ENCODE results near the gene SAMD4B.
"Not testable (repeated sequence)": the region's sequence is repeated elsewhere in the genome, so short reads cannot be mapped to it uniquely, and the experiment has no call there.

SAMD4B gene

DNA sequence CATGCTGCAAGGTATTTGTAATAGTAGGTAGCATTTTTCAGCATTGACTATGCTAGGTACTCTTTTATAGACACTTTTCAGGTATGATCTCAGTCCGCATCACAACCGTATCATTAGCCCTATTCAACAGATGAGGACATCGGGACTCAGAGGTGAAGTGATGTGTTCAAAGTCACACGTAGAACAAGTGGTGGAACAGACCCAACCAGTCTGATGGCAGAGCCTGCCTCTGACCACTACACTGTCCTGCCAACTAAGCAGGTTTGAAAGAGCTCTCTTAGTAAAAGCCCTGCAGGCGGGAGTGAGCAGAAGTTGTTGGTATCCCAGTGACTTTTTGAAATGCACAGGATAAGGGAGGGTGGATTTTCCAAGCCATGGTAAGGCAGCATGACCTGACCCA lies 28.5 kb downstream of the SAMD4B start:
- no peak for DNase-seq

DNA sequence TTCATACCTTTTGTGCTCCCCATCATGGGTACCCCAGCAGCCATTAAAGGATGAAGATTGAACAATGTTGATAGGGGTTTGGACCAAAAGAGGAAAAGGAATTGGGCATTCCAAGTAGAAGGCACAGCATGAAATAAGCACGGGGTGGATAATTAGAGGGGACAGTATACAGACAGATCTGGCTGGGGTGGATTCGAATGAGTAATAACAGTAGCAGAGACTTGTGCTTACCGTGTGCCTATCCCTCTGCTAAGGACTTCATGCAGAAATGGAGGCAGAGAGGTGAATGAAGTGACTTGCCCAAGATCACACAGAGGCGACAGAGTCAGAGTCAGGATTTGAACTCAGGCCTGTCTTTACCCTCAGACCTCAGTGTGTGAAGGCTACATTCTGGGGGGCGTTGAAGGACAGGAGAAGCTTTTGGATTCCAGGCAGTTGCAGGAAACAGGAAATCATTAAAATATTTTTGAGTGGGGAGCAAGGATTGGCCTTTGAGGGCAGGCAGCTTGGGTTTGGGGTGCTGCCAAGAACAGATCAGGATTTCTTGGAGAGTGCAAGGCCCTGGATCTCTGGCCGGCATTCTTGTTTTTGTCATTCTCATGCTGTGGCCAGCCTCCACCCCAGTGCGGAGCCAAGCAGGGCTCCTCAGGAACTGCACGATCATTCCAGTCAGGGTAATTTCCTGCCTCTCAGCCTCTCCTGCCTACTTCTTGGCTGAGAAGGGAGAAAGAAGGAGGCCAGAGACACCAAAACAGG lies 30.0 kb downstream of the SAMD4B start:
- DNase-seq = no peak

DNA sequence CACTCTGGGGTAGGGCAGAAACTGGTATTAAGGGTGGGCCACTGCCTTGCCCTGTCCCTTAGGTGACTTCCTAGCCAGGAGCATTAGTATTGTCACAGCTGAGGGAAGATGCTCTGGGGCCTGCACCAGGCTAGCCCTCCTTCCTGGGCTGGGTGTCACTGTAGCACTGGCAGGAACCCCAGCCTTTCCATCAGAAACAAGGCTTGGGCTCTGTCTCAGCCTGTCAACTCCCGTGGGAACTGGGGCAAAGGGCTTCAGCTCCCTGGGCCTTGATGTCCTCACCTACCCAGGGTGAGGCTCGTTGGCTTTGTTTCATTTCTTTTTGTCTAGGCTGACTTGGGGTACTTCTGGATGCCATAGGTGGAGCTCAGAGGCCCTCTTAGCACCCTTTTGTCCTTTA lies 30.7 kb downstream of the SAMD4B start:
- DNase-seq = no peak

DNA sequence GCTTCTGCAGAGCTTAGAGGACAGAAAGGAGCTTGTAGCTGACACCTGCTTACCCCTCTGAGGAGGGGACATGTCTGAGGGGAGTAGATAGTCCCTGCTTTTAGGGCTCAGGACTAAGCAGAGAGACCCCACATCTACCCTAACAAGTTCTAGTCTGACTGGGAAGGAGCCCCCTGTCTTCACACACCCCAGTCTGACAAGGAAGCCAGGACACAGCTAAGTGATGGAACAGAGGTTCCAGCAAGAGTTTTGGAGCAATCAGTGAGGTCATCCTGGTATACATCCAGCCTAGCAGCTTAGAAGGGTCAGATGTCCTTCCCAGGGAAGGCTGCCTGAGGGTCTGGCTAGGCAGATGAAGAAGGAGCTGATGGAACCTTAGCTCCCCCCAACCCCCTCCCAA lies 33.7 kb downstream of the SAMD4B start:
- no peak for DNase-seq

DNA sequence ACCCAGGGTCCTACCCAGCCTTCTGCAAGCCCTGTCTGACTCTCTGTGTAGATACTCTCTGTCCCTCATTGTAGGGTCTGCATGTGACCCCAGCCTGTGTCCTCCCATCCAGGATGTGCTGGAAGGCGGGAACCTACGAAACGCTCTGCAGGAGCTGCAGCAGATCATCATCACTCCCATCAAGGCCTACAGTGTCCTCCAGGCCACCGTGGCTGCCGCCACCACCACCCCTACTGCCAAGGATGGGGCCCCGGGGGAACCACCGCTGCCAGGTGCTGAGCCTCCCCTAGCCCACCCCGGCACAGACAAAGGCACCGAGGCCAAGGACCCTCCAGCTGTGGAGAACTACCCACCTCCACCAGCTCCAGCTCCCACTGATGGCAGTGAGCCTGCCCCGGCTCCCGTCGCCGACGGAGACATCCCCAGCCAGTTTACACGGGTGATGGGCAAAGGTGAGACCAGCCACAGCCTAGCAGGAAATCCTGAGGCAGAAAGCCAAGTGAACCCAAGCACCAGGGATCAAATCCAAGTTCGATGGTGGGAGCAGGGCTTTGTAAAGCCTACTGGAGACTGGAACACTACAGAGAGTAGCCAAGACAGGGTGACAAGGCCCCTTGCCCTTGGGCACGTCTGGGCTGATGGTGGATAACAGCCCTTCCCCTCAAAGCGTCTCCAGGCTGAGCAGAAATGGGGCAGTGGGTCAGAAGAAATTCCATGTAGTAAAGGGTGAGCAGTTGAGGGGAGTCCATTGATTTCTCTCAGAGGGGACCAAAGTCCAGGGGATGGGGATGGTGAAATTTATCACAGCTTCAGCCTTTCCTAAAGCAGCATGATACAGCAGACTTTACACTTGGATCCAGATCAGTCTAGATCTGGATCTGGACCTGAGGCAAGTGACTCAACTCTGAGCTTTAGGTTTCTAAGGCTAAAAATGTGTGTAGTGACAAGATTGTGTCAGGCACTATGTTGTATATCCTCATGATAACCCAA lies 35.4 kb downstream of the SAMD4B start:
- no peak for DNase-seq

DNA sequence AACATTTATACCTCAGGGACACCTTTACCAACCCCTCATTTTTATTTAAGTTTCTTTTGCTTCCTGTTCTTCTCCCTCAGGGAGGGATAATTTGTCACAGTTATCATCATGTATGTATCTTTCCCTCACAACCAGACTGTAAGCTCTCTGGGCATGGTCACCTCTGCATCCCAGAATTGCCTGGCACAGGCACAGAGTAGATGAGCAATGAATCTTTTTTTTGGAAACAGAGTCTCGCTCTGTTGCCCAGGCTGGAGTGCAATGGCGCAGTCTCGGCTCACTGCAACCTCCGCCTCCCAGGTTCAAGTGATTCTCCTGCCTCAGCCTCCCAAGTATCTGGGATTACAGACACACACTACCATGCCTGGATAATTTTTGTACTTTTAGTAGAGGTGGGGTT lies 37.1 kb downstream of the SAMD4B start:
- DNase-seq = not testable (repeated sequence)

DNA sequence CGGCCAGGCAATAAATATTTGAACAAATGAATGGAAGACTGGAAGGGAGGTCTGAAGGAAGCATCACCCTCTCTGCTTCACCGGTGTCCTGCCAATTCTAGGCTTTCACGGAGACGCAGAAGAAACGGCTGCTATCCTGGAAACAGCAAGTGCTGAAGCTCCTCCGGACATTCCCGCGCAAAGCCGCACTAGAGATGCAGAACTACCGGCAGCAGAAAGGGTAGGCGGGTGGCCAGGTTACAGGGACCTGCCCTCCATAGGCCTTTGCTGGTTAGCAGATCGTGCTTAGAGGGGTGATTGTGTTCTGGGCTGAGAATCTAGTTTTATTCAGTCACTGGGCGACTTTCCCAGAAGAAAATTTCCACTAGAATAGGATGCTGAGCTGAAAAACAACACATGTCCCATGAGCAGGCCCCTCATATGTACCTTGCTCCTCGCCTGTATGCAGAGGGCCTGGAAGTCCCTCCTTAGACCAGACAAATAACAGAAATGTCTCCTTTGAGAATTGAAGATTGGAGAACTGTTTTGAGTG lies 37.7 kb downstream of the SAMD4B start:
- no peak for DNase-seq

DNA sequence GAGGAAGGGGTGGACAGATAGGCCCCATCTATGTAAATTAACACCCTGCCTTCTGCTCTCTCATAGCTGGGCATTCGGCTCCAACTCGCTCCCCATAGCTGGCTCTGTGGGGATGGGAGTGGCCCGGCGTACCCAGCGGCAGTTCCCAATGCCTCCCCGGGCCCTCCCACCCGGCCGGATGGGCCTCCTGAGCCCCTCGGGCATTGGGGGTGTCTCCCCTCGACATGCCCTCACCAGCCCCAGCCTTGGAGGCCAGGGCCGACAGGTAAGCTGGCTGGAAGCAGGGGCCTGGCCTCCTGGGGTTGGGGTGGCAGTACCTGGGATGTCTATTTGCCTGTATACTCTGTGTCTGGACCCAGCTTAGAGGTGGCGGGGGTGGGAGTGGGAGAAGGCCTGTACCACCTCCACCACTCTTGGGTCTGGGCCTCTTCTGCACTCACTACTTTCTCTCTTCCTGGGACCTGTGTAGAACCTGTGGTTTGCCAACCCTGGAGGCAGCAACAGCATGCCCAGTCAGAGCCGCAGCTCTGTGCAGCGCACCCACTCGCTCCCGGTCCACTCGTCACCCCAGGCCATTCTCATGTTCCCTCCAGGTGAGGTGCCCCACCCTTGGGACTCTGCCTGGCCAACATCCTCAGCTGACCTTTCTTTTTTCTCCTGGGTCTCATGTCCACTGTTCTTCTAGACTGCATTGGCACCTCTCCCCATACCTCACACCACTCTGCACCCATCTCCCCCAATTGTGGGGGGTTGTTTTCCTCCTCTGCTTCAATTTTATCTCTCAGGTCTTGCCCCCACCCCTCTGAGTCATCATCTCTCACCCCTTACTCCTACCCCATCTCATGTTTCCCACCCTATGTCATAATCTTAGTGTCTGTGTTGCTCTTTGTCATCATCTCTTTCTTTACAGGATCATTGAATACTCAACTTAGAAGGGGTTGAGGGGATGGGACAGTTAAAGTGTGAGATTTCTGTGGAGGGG lies 38.6 kb downstream of the SAMD4B start:
- DNase-seq = no peak

DNA sequence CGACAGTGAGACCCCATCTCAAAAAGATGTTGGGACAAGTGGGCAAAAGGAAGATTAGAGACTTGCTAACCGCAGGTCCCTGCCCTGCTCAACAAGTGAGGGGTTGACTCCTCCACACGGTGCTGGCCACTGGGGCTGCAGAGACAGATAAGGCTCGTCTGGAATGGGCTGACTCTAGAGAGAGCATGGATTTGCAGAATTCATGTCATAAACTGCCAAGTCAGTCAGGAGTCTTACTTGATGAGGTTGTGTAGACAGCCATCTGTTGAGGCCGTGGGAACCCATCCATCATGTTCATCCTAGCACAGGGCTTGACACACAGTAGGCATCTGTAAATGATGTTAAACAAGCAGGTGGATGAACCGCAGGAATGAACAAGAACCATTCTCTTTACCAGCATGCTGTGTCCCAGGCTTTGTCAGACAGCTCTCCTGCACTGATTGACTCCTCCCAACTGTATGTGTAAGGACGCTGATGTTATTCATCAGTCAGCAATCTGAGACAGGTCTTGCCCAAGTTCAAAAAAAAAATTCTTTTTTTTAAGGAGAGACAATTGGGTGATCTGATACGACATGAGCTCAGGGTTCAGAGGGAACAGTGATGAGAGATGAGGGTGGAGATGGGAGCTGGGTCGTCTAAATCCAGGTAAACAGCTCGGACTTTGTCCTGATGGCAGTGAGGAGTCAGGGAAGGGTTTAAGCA lies 39.8 kb downstream of the SAMD4B start:
- no peak for DNase-seq

DNA sequence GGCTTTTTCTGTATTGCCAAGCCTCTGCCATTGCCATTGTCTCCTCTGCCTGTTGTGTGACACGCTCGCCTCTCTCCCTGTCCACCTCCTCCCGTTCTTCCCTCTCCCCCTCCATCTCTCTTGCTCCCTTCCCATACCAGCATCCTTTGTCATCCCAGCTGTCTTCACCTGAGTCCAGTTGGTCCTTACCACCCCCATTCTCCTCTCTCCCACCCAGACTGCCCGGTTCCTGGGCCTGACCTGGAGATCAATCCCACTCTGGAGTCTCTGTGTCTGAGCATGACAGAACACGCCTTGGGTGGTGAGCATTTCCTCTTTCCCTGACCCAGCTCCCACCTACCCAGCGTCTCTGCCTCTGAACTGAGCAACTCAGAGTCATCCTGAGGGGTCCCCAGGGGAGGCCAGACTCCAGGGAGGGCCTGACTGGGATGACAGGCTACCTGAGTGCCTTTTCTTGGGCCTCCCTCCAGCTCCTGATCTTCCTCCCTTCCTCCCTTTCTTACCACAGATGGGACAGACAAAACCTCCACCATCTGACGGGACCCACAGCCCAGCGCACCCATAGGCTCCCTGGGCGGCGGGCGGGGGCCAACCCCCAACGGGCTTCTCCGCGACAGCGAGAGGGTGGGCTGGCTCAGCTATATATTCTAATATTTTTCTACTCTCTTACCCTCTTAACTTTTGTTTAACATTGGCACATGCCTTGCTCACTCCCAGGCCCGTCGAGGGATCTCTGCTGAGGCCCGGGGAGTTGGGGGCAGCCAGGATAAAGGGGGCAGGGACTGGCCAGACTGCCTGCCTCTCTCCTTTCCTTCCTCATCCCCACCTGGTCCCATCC lies 41.0 kb downstream of the SAMD4B start:
- DNase-seq = no peak

DNA sequence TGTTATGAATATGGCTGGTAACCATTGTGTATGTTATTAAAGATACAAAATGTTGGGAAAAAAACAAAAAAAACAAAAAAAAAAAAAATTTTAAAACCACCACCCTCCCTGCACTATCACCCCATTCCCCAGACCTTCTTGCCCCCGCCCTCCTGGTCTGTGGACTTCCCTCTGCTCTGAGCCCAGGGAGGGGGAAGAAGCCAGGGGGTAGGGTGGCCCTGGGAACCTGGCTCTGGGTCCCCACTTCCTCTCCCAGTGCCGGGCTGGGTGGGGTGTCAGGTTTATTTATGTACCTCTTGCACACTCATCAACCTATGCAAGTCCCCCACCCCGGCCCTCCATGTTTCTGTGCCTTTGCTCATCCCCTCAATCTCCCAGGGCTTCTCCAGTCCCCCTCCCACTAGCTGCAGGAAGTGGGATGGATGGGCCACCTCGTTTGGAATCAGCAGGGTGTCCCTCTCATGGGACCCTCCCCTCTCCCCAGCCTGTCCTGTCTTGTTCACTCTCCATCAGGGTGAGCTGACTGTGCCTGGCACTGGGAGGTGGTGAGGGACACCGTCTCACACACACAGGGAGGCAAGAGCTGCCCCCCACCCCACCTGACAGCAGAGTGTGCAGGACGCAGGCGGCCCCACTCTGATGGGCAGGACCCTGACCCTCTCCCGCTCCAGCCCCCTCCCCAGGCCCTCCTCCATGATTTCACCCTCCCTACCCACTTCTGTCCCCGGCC lies 42.8 kb downstream of the SAMD4B start:
- no peak for DNase-seq

DNA sequence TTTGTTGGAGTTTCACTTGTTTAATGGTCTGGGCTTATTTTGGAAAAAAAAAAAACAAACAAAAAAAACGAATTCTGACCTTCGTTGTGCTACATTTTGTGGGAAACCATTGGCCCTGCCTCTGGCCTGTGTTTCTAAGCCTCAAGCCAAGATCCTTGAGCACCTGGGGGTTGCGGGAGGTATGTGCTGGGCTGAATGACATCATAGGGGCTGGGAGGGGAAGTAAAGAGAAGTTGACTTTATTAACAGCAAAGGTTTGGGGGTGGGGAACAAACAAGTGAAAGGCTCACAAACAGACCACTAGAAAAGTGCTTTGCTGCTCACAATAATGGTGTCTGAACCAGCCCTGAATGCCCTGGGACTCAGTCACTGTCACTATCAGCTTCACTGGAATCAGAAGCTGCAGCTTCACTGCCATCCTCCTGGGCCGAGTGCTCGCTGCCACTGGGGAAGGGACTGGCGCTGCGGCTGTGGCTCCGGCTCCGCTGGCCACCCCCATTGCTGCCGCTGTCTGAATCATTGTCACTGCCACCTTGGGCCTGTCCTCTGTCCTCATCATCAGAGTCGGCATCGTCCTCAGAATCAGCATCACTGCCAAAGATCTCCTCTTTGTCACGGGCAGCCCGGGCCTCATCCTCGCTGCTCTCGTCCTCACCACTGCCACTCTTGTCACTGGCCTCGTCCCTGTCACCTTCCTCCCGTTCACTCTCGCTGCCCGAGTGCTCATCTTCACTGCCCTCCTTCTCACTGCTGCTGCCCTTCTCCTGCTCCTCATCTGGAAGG lies 43.6 kb downstream of the SAMD4B start:
- DNase-seq = no peak

DNA sequence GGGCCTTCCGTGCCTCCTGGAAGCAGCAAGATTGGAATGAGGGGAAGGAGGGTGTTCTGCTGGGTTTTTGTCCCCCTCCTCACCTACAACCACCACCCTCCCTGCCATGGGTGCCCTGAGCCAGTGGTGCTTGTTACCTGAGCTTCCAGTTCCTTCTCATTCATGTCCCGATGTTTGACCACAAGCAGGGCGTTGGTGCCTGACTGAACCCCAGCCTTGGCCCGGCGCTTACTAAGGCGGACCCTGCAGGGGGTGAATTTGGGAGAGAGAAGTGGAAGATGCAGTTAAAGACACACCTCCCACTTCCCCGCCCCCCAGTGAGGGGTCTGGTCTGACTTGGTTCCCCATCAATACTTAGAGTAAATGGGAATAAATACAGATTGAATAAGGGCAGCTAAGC lies 44.3 kb downstream of the SAMD4B start:
- no peak for DNase-seq

DNA sequence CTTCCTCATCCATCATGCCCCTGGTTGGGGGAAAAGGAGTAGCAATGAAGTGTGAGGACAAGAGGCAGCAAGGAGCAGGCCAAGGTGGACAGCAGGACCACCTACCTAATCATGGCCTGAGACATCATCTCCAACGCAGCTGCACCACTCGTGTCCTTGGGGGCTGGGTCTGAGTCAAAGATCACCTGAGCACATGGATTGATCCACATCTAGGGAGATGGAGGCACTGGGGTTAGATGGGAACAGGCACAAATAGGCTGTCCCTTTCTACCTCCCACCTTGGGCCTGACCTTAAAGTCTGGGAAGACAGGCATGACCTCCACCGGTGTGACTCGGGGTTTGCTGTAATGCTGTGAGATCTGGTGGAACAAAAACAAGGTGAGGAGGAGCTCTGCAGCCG lies 46.4 kb downstream of the SAMD4B start:
- DNase-seq = no peak

DNA sequence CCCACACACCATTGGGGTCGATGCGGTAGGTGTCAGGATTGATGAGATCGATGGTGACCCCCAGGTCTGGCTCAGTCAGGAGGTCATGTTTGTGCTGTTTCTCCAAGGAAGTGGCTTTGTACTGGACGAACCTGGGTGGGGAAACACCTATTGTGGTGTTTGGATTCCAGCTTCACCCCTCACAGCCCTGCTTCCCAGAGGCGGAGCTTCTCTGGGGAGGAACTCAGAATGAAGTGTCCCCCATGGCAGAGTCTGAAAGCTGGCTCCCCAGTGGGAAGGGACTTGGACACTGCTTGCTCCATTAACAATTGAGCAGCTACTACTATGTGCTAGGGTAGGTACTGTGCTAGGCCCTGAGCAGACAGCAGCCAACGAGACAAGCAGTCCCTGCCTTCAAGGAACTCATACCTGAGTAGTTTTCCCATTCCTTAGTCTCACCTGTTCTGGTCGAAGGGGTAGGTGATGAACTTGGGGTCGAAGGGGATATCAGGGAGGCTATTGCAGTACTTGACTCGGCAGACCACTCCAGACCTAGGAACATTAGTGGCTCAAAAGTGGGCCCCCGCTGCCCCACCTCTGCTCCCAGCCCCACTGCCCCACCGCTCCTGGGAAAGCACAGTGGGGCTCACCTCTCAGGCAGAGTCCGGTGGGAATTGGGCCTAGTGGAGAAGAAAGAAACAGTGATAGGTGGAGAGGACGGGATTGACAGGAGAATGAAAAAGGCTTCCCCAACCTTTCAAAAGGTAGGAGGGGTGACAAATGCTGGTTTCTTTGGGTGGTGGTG lies 47.6 kb downstream of the SAMD4B start:
- peak; percentile 33 for DNase-seq

DNA sequence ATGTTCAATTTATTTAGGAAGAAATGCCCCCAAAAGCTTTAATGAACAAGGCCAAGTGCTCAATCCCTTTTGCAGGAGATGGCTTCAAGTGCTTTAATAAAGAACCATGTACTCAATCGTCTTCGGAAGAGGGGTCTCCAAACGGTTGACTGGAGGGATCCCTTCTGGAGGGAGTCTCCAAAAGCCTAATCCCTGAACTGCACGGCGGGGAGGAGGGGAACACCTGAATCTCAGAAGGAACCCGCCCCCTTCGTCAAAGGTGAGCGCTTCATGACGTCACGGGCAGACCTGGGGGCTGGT lies 48.2 kb downstream of the SAMD4B start:
- DNase-seq = no peak

DNA sequence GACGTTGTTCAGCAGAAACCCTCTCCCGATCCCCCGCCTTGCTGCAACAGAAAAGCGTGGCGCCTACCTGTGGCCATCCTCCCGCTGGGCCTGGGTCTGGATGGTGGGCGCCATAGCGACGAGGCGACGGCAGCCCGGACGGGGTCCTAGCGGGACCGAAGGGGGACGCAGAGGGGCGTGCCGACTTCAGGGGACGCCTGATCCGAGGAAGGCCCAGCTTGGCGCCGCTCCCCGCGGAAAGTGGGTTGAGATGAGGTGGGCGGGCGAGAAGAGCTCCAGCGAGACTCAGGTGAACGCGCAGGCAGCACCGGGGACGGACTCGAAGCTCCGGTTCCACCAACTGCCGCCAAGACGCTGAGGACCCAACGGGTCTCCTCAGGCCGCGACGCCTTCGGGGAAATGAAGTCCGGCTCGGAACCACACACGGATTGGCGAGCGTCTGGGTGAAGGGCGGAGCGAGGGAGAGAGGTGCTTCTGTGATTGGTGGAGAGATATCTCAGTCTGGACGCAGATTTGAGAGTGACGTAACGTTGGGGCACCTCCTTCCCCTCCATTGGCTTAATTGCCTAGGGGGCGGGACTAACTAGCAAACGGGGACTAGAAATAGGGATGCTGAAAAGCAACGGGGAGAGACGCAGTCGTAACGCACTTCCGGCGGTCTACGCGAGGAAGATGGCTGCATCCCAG lies 48.7 kb downstream of the SAMD4B start, which contains the start of the genes MED29 and PAF1:
Gene MED29 (plus strand): TSS at position 628 of the 687 bp plus-strand sequence. CDS start 45 bp downstream, at position 673.
Gene PAF1 (minus strand): TSS at position 356 of the 687 bp plus-strand sequence. CDS start 242 bp downstream, at position 114.
- DNase-seq = peak; percentile 100
